ENCODE data around the gene WDR5.
A peak's percentile ranks its signal among the peaks of the same experiment; 100 is the strongest.

The WDR5 gene

DNA sequence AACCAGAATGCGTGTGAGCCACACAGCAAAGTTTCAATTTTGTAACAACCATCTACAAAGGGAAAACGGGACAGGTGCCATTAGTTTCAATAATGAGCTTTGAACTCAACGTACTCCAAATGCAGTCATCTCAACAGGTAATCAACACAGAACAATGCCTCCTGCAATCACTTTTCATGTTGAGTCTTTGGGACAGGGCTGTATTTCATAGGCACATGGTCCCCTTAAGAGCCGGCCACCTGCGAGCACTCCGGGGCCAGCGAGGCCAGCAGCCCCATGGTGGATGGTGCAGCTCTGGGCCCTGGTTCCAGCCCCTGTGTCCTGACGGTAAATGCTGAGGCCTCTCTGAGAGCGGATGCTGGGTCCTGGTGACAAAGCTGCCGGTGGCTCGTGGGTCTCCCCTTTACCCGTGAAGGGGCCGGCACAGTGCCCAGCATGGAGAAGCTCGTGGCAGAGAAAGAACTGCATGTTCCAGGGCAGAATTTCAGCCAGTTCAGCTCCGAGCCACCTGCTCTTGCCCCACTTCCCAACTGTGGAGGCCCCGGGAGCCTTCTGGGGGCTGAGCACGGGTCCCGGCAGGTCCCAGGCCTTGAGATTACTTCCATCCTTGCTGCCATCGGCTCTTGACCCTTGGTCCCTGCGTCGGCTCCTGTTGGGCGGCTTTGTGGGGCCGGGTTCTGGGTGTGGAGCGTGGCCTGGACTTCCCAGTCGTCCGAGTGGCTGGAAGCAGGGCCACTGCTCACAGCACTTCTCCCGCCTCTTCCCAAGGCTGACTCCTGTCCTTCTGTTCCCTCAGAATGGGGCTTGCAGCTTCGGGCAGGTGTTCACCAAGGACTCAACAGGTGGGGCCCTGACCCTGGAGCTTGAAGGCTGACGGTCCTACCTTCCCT lies 54.6 kb downstream of the WDR5 start:
- no peak for DNase-seq

DNA sequence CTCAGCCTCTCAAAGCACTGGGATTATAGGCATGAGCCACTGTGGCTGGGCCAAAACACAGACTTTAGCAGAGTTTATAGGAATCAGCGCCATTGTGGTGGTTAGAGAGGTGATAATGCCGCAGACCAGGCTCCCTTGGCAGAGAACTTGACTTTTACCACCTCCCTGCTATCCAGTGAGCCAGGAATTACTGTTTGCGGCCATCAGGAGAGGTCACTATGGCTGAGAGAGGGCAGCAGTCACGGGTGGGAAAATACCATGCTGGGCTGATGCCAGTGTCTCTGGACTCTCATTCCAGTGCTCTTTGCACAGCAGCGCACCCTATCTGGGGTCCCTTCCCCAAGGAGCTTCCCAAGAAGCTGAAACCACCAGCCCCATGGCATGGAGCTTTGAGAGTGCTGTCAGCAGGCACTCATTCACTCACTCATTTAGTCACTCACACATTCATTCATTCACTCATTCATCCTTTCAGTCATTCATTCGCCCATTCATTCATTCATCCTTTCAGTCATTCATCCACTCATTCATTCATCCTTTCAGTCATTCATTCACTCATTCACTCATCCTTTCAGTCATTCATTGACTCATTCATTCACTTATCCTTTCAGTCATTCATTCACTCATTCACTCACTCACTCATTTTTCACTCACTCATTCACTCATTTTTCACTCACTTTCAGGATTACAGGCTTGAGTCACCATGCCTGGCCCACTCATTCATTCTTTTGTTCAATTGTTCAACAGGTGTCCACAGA lies 55.8 kb downstream of the WDR5 start:
- DNase-seq = no peak

DNA sequence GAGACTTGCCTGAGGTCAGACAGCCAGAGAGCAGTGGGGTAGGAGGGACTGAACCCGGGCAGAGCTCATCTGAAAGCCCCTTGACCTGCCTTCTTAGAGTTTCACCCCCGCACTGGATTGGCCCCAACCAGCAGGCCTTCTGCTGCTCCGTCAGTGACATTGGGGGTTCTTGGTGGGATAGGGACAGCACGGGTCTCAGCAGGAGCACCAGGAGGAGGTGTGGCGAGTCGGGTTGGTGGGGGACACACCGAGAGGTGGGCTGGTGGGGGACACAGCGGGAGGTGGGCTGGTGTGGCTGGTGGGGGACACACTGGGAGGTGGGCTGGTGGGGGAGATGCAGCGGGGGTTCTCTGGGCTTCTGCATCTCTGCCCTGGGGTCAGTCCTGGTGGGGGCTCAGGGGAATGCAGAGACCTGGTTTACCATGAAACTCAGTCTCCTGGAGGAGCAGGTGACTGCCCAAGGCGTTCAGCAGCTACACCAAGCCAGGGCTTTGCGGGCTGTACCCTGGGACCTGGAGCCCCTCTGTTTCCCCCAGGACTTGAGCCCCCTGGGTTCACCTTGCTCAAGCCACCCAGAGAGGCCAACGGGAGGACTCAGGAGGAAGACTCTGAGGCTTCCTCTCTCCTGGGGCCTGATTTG lies 56.5 kb downstream of the WDR5 start:
- no peak for DNase-seq

DNA sequence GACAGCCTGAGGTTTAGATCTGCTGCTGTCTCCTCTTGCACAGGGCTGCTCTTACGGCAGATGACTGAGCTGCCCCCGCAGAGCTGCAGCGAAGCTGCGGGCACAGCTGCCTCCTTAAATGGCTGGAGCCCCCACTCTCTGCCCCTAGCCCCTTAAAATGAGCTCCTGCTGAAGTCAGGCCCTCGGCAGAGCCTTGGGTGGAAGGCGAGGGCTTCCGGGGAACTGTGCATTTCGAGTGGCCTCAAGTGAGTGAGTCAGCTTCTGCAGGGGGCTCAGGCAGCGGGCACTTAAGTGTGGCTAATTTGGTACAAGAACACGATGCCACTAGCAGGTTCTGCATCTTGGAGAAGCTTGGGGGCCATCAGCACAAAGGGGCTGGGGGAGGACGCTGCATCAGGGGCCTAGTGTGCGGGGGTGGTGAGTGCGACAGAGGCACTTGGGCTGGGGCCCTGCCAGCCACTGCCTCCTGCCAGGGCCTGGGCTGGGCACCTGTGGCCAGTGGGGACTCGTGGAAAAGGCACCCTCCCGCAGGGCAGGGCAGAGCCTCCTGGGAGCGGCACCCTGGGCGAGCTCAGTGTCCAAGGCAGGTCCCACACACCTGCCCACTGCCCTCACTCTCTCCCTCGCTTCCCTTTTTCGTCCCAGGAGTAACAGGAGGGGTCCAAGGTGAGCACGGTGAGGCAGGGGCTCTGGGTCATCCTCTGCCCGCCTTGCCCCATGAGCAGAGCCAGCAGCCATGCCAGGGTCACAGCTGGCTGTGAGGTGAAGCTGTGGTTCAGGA lies 57.3 kb downstream of the WDR5 start:
- no peak for DNase-seq

DNA sequence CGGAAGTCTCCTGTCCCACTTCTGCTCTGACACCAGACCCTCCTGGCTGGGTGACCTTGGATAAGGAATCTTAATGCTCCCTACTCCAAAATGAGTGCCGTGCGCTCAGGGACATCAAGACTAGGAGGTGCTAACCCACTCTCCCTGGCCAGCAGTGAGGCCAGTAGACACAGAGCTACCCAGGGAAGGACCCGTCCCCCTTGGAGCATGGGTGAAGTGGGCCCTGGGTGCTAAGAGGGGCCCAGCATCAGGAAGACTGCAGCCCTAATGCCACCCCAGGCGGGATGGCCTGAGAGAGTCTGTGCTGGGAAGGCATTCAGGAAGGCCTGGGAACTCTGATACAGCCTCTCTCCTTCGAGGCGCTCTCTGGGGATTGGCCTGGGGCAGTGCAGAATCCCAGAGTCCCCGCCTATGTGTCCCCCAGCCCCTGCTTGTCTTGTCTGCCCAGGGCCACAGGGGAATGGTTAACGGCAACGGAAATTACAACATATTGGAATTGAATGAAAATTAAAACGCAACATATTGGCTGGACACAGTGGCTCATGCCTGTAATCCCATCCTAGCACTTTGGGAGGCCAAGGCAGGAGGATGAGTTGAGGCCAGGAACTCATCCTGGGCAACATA lies 58.1 kb downstream of the WDR5 start:
- DNase-seq = no peak

DNA sequence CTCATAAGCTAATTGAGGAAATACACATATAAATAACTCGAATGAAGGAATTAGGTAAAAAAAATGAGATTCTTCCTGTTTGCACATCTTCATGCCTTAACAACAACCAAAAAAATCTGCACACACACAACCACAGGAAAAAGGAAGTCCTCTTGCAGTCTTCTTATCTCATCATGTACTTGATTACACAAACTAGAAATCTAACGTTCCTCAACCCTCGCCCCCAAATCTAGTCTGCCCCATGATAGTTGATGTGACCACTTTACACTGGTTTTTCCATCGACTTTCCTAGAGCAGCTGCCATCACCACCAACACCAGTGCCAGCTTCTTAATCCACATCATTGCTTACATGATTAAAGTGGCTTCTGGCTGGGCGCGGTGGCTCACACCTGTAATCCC lies 59.7 kb downstream of the WDR5 start:
- no peak for DNase-seq

DNA sequence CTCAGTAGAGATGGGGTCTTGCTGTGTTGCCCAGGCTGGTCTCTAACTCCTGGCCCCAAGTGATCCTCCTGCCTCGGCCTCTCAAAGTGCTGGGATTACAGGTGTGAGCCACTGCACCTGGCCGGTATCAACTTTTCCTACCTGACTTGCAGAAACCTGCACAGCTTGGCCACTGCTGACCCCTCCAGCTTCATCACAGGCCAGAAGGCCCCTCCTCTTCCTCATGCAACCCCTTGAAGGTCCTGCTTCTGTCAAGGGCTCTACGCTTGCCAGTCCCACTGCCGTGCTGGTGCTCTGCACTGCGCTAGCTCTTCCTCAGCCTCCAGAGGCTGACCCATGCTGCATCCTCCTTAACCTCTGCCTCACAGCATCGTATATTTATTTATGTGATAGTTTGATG lies 61.0 kb downstream of the WDR5 start:
- no peak for DNase-seq

DNA sequence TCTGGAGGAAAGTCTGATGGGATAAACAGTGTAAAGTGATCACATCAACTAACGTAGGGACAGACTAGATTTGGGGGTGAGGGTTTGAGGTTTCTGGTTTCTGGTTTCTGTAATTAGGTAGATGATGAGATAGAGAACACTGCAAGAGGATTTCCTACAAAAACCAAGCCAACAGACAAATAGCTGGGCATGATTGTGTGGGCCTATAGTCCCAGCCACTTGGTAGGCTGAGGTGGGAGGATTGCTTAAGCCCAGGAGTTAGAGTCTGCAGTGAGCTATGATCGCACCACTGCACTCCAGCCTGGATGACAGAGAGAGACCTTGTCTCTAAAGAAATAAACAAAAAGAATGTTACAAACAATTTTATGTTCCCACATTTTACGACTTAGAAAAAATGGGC lies 62.9 kb downstream of the WDR5 start:
- no peak for DNase-seq

DNA sequence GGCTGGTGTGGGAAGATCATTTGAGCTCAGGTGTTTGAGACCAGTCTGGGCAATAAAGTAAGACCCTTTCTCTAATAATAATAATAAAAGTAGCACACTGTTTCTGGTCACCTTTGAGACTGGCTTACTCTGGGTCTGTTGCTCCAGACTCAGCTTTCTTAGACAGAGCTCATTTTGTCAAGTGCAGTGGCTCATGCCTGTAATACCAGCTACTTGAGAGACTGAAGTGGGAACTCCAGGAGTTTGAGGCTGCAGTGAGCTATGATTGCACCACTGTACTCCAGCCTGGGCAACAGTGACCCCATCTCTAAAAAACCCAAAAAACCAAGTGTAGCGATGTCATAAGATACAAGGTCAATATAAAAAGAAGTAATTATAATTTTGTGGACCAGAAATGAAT lies 64.8 kb downstream of the WDR5 start:
- no peak for DNase-seq

DNA sequence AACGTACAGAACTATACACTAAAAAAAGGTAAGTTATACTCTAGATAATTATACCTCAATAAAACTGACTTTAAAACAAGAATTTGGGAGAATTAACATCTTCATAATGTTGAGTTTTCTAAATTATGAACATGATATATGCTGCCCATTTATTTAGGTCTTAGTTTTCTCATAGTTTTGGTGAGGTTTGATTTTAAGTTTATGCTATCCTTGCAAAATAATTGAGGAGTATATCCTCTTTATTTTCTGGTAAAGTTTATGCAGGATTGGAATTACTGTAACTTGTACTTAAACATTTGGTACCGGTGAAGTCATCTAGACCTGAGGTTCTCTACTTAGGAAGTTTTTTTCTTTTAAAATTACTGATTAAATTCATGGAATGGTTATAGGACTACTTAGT lies 67.3 kb downstream of the WDR5 start:
- no peak for DNase-seq

DNA sequence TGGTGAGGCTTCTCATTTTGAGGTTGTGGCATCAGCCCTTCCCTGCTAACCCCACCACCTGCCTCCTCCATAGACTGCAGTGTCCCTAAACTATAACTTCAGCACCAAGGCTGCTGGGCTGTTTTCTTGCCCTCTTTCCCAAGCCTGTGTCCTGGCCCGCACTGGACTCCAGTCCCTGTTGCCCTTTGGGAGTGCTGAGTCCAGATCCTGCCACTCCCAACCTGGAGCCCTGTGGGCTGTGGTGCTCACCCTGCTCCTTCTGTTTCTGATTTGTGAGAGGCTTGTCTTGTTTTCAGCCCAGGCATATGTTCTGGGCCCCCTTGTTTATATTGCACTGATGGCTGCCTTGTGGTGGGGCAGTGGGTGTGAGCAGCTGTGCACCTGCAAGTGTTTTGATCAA lies 68.2 kb downstream of the WDR5 start:
- no peak for DNase-seq

DNA sequence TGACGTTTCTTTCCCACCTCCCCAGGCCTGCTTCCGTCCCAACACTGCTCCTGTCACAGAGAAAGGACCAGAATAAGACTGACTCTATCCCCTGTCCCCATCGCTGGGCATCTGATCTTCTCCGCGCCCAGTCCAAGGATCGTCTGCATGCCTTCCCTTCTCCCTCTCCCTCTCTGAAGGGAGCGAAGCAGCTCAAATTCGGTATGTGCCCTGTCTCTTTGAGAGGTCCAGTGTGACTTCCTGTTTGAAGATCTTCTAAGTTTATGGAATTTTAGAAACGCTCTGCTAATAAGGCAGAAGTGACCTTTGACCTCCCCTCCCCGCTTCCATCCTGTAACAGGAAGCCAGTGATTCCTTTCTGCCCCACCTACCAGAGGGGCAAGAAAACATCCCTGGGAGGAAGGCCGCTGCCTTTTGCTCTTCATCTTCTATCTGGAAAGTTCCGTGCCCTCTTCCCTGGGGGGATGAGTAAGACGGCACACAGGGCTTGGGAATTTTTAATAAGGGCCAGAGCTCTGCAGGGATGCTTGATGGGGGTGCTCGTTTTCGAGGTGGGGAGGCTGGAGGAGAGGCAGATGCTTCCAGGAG lies 69.2 kb downstream of the WDR5 start:
- no peak for DNase-seq

DNA sequence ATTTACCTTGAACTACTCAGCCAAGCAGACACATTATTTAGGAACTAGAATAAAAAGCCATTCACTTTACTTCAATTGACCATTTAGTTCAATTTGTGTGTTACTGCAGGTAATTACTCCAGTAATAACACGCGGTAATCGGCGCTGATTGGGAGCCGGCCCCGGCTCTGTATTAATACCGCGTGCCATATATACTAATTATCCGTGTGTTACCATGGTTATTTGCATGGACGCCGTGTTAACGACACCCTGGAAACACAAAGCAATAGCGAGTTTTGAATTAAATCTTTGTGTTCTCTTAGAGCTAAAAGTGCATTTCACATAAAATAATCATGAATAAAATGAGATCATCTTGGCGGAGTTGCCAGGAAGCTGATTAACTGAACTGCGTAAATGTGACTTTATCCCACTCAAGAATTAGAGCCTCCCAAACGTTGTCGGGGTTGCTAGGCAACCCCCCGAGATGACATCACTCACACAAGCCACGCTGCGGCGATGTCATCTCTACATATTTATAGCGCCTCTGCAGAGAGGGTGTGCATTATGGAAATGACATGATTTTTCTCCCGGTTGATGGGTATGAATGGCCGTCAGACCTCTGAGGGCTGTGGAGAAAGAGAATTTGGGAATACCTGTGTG lies 69.9 kb downstream of the WDR5 start:
- peak; percentile 89 for DNase-seq

DNA sequence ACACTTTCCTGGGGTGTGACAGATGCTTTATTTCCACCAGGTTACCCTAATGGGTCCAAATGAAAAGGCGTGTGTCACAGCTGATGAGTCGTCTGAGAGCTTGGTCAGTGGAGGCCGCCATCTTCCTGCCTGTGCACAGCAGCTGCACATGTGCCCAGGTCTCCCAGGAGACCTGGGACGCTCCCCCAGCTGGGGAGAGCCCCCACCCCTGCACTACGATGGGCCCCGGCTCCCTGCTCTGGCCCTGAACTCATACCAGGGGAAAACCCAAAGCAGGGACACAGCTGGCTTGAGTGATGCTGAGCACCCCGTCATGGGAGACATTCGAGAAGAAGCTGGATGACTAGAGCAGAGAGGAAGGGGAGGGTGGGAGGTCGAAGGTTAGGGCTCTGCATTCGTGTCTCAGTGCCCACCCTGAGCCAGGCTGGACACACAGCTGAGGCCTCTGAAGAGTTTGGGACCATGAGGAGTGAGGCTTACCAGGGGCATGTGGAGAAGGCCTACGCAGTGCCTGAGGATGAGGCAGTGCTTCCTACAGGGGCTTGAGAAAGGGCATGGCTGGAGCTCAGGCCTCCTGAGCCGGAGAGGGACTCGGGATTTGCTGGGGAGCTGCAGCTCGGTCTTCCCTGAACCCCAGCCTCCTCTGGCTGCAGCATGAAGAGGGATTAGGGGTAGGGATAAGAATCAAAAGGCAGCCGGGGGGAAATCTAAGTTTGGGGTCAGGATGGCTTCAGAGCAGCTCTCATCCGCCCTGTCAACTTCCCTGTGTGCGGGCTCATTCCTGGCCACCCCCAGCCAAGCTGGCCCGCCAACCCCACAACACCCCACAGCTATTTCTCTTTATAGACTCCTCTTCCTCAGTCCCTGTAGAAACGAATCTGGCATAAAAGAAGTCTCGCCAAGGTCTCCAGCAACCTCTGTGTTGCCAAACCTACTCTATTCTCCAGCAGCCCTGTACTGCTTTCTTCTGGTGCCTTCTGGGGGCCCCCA lies 70.7 kb downstream of the WDR5 start:
- DNase-seq = no peak

DNA sequence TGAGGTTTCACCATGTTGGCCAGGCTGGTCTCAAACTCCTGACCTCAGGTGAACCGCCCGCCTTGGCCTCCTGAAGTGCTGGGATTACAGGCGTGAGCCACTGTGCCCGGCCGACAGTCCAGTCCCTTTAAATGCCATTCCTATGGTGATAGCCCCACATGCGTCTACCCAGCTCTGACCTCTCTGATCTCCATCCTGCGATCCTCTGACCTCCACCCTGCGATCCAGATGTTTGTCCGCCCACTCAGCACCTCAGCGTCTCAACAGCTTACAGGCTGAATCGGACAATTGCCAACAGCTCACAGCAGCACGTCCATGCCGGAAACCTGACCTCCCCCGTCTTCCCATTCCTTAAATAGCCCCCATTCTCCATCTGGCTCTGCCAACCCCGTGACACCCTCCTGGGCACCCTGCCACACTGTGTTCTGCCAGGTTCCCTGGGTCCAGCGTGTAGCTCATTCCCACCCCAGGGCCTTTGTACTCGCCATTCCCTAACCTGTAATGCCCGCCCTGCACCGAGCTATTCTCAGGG lies 72.5 kb downstream of the WDR5 start:
- no peak for DNase-seq

DNA sequence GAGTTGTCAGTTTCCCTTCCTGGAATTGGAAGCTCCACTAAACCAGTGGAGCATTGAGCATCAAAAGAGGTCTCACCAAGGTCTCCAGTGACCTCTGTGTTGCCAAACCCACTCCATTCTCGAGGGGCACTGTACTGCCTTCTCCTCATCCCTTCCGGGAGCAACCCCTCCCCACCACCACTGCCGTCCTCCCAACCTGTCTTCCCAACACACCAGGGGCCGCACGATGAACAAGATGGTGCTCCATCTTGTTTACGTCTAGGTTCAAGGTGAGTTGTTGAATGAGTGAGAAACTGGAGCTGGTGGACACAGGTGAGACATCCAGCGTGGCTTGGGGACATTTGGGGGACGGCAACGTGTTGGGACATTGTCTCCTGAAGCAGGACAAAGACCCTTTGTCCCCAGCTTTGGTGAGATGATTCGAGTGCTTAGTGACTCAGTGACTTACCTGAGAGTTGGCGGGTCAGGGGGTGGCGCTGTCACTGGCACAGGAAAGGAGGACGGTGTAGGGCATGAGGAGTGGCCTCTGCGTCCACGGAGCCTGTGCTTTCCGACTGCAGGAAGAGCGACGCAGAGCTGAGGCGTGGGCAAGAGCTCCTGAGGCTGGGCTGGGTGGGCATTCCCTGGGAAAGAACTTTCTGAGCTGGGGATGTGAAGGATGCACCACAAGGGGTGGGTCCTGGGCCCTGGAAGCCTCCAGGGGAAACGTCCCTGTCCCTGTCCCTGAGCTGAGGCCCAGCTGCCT lies 73.3 kb downstream of the WDR5 start:
- DNase-seq = no peak
